ENCODE data around the gene MIEF1.
A peak's percentile ranks its signal among the peaks of the same experiment; 100 is the strongest.

- TF ChIP-seq POLR2A (IDR thresholded peaks at IDR 0.05; ENCODE audit: low read depth, low read length) (peak; percentile 58), POLR2AphosphoS5 (IDR thresholded peaks at IDR 0.05; ENCODE audit: low read depth, low read length) (peak; percentile 11; the same call in 1 of the 2 replicates)
Measured at GRCh38 chr22:39526736-39527171, 24.7 kb downstream of the MIEF1 start.

Data from GM12892 (cell line).